ENCODE data around the gene IGF2. TPM values are rescaled to one million over a fixed set of nuclear protein-coding genes. Genes with fewer than 3 reads are reported as not detected.

Gene IGF2
- total and polyA plus RNA-seq, 2 donors (not counting 3 experiments of a cell fraction or from before 2014, with no cell fraction given), result 5.7 to 21.0 TPM

GRCh38 chr11:2134022-2135010, 4.9 kb downstream of the IGF2 start:
- peaks cover 3% of the 10 kb centered on the region for H3K4me1 ChIP-seq (ENCODE audit: control insufficient read depth, extremely low read depth, insufficient read depth, low read length)
- H3K9ac ChIP-seq (replicated peaks; ENCODE audit: extremely low read depth, insufficient read depth, low read length), result no peak overlapping the region
- no TSS peak for BruUV-seq (replicated peaks)
- FAIRE-seq, result no peak
- H3K4me2 ChIP-seq (ENCODE audit: insufficient read depth, low read length), result no peak overlapping the region
- H2AFZ ChIP-seq (ENCODE audit: low read depth, low read length), result no peak overlapping the region
- H3K27ac ChIP-seq (ENCODE audit: insufficient read depth, low read depth, low read length), result no peak overlapping the region
- no peaks in the 10 kb centered on the region for H3K9me3 ChIP-seq (replicated peaks; ENCODE audit: control insufficient read depth, insufficient read depth, low read length)
- H3K79me2 ChIP-seq (ENCODE audit: control insufficient read depth, insufficient read depth, low read length), result no peaks in the 10 kb centered on the region
- ChIA-PET POLR2A (no interaction called here), CTCF (interaction anchor here (1.5 to 1.6 kb wide), 2 partner anchors 23 to 41 kb away, joined by 3 to 5 read pairs; no protein-coding TSS in a partner anchor)
- H4K20me1 ChIP-seq (replicated peaks; ENCODE audit: control insufficient read depth, extremely low read depth, insufficient read depth, low read length), result no peaks in the 10 kb centered on the region
- no peak overlapping the region for H3K4me3 ChIP-seq (replicated peaks in 1 of 3; ENCODE audit: insufficient read depth in 1 of 3, low read depth in 1 of 3, low read length in 3 of 3)
- H3K9me1 ChIP-seq (replicated peaks; ENCODE audit: control insufficient read depth, extremely low read depth, insufficient read depth, low read length), result no peaks in the 10 kb centered on the region
- TF ChIP-seq EZH2 (IDR thresholded peaks at IDR 0.05; ENCODE audit: borderline replicate concordance, low read depth, low read length, severe bottlenecking), result no peak
- dilution Hi-C loops (cut with MboI; ENCODE audit: extremely low pct_ligation_motif_present, low sequenced_read_pairs), result no loop called here
- peaks cover 2 to 9% of the 10 kb centered on the region in 2 experiments for H3K27me3 ChIP-seq (ENCODE audit: control insufficient read depth in 2 of 2, insufficient read depth in 2 of 2, low read length in 2 of 2)
- DNase-seq (ENCODE audit: low read depth, low spot score), result no peak
- no peaks in the 10 kb centered on the region for H3K36me3 ChIP-seq (ENCODE audit: control insufficient read depth in 2 of 2, extremely low read depth in 1 of 2, insufficient read depth in 2 of 2, low read length in 2 of 2)
- intact Hi-C loops (cut with micrococcal nuclease), result no loop called here

DNA sequence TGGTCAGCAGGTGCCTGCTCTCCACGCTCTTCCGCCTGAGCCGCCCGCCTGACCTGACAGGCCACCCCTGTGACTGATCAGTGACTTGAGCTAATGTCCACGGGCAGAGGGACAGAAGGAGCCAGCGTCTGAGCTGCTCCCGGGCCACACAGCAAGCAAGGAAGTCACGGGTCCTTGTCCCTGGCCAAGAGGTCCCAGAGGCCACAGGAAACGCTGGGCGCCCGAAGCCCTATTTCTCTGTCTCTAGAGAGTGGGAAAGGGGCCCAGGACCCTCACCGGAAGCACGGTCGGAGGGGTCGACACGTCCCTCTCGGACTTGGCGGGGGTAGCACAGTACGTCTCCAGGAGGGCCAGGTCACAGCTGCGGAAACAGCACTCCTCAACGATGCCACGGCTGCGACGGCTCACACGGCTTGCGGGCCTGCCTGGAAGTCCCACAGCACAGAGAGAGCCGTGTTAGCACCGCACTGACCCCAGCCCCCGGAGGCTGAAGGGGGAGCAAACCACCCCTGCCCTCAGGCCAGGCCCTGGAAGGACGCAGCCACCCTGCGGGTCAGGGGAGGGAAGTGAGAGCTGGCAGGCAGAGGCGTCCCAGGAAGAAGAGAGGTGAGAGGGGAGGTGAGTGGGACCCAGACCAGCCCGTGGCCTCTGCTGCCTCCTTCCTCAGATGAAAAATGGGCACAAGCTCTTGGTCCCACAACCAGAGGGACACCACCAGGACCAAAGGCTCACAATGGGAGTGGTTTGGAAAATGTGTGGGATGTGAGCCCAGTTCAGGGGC, 5.8 kb downstream of the IGF2 start:
- dilution Hi-C loops (cut with MboI; ENCODE audit: extremely low pct_ligation_motif_present, low sequenced_read_pairs), result no loop called here
- Histone ChIP-seq H3K9ac (replicated peaks; ENCODE audit: extremely low read depth, insufficient read depth, low read length) (no peak overlapping the region), H4K20me1 (replicated peaks; ENCODE audit: control insufficient read depth, extremely low read depth, insufficient read depth, low read length) (no peaks in the 10 kb centered on the region), H2AFZ (ENCODE audit: low read depth, low read length) (no peak overlapping the region), H3K9me3 (replicated peaks; ENCODE audit: control insufficient read depth, insufficient read depth, low read length) (no peaks in the 10 kb centered on the region), H3K27ac (ENCODE audit: insufficient read depth, low read depth, low read length) (no peak overlapping the region), H3K79me2 (ENCODE audit: control insufficient read depth, insufficient read depth, low read length) (no peaks in the 10 kb centered on the region), H3K9me1 (replicated peaks; ENCODE audit: control insufficient read depth, extremely low read depth, insufficient read depth, low read length) (no peaks in the 10 kb centered on the region), H3K27me3 (ENCODE audit: control insufficient read depth in 2 of 2, insufficient read depth in 2 of 2, low read length in 2 of 2) (peaks cover 2 to 9% of the 10 kb centered on the region in 2 experiments), H3K36me3 (ENCODE audit: control insufficient read depth in 2 of 2, extremely low read depth in 1 of 2, insufficient read depth in 2 of 2, low read length in 2 of 2) (no peaks in the 10 kb centered on the region), H3K4me2 (ENCODE audit: insufficient read depth, low read length) (no peak overlapping the region), H3K4me3 (replicated peaks in 1 of 3; ENCODE audit: insufficient read depth in 1 of 3, low read depth in 1 of 3, low read length in 3 of 3) (no peak overlapping the region), H3K4me1 (ENCODE audit: control insufficient read depth, extremely low read depth, insufficient read depth, low read length) (peaks cover 3% of the 10 kb centered on the region)
- DNase-seq (ENCODE audit: low read depth, low spot score), result no peak
- TF ChIP-seq MYC (IDR thresholded peaks at IDR 0.05; ENCODE audit: low read depth, low read length), result no peak
- FAIRE-seq, result no peak
- BruUV-seq (replicated peaks), result no TSS peak
- CTCF ChIA-PET, result interaction anchor here (1.1 to 1.5 kb wide), 3 partner anchors 18 to 24 kb away, joined by 3 to 4 read pairs (median 3); no protein-coding TSS in a partner anchor
- intact Hi-C loops (cut with micrococcal nuclease), result no loop called here
- POLR2A ChIA-PET, result no interaction called here
